ENCODE results near the gene PIK3R1. TPM values are rescaled to one million over a fixed set of nuclear protein-coding genes. Genes with fewer than 3 reads are reported as not detected.

PIK3R1 gene
- polyA plus RNA-seq, 1 experiment = 7.6 TPM

- no peak for DNase-seq (ENCODE audit: low read depth, low spot score)
- CTCF ChIA-PET = interaction anchor here (1.2 to 5.5 kb wide), 2 partner anchors 13 to 1004 kb away, joined by 3 to 102 read pairs; no protein-coding TSS in a partner anchor
- Histone ChIP-seq H3K4me3 (ENCODE audit: low read depth, low read length) (no peak overlapping the region), H3K27ac (ENCODE audit: low read depth, low read length) (no peak overlapping the region), H3K9me3 (ENCODE audit: control insufficient read depth, insufficient read depth, low read length) (no peaks in the 10 kb centered on the region), H3K27me3 (ENCODE audit: control insufficient read depth, insufficient read depth, low read length) (no peaks in the 10 kb centered on the region)
- no peak for TF ChIP-seq CTCF (IDR thresholded peaks at IDR 0.05; ENCODE audit: low read depth, low read length)
- POLR2A ChIA-PET = no interaction called here
Observed at GRCh38 chr5:68248896-68249295, 33.3 kb downstream of the PIK3R1 start.

GRCh38 chr5:68249520-68249919, 34.0 kb downstream of the PIK3R1 start:
- Histone ChIP-seq H3K4me3 (ENCODE audit: low read depth, low read length) (no peak overlapping the region), H3K9me3 (ENCODE audit: control insufficient read depth, insufficient read depth, low read length) (no peaks in the 10 kb centered on the region), H3K27ac (ENCODE audit: low read depth, low read length) (no peak overlapping the region), H3K27me3 (ENCODE audit: control insufficient read depth, insufficient read depth, low read length) (no peaks in the 10 kb centered on the region)
- TF ChIP-seq CTCF (IDR thresholded peaks at IDR 0.05; ENCODE audit: low read depth, low read length) = no peak
- ChIA-PET CTCF (interaction anchor here (1.2 to 5.5 kb wide), 4 partner anchors 12 to 1100 kb away, joined by 3 to 102 read pairs (median 6); no protein-coding TSS in a partner anchor), POLR2A (interaction anchor here (2.0 kb wide), 1 partner anchor 34 kb away, joined by 9 read pairs; the partner anchor contains the start of gene PIK3R1)
- DNase-seq (ENCODE audit: low read depth, low spot score) = no peak

DNA sequence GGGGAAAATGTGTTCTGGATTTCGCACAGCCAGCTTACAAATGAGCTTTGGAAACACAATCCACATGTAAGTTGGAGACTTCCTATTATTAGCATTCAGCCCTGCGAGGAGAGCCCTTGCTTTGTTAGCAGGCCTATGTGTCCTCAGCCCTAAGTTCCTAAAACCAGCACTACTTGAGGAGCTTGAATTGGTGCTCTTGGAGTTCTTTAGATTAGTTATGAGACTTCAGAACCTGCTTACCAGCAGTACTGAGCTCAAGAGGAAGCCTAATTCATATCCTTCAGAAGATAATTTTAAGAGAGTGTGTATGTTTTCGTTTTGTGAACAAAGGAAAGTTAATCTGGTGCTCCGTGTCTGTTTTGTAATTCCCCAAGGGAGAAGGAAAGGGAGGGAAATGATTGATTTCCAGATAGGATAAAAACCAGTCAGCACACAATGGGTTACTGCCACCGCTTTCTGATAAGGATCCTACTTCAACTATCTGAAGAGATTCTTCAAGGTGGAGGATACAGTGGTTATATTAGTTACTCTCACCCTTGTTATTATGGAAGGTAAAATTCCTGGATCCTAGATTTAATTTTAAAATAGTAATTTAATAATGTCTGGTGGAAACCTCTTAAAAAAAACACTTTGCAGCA, 35.2 kb downstream of the PIK3R1 start:
- TF ChIP-seq CTCF (IDR thresholded peaks at IDR 0.05; ENCODE audit: low read depth, low read length) = no peak
- ChIA-PET CTCF (interaction anchor here (1.0 to 5.5 kb wide), 4 partner anchors 36 to 1101 kb away, joined by 3 to 102 read pairs (median 6); no protein-coding TSS in a partner anchor), POLR2A (interaction anchor here (2.0 kb wide), 1 partner anchor 35 kb away, joined by 9 read pairs; the partner anchor contains the start of gene PIK3R1)
- no peaks in the 10 kb centered on the region for H3K27me3 ChIP-seq (ENCODE audit: control insufficient read depth, insufficient read depth, low read length)
- H3K9me3 ChIP-seq (ENCODE audit: control insufficient read depth, insufficient read depth, low read length) = no peaks in the 10 kb centered on the region
- H3K4me3 ChIP-seq (ENCODE audit: low read depth, low read length) = no peak overlapping the region
- no peak for DNase-seq (ENCODE audit: low read depth, low spot score)
- H3K27ac ChIP-seq (ENCODE audit: low read depth, low read length) = no peak overlapping the region

DNA sequence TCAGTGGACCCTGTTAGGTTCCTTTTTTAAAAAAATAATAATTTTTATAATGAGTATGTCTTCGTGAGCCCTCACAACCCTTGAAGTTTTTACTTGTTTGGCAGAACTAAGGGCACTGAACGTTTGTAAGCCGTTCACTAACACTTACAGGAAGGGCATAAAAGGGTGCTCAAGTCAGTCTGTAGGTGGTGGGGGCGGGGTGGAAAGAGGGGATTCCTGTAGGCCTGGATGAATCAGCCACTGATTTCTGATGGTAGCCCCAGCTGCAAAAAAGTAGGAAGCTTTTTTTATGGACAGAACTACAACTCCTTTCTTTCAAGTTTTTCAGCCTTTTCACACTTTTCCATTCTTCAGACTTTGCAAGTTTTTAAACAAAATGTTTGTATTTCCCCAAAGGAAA, 35.8 kb downstream of the PIK3R1 start:
- ChIA-PET CTCF (interaction anchor here (5.5 kb wide), 1 partner anchor 1006 kb away, joined by 102 read pairs; no protein-coding TSS in a partner anchor), POLR2A (interaction anchor here (1.1 kb wide), 1 partner anchor 36 kb away, joined by 5 read pairs; the partner anchor contains the start of gene PIK3R1)
- TF ChIP-seq CTCF (IDR thresholded peaks at IDR 0.05; ENCODE audit: low read depth, low read length) = no peak
- H3K27me3 ChIP-seq (ENCODE audit: control insufficient read depth, insufficient read depth, low read length) = no peaks in the 10 kb centered on the region
- no peaks in the 10 kb centered on the region for H3K9me3 ChIP-seq (ENCODE audit: control insufficient read depth, insufficient read depth, low read length)
- no peak for DNase-seq (ENCODE audit: low read depth, low spot score)
- no peak overlapping the region for H3K27ac ChIP-seq (ENCODE audit: low read depth, low read length)
- H3K4me3 ChIP-seq (ENCODE audit: low read depth, low read length) = no peak overlapping the region

All from AG04450 (cell line).